Bronchial epithelial cell (primary cell): ENCODE results near the gene CACNA1D. TPM values are rescaled to one million over a fixed set of nuclear protein-coding genes. Genes with fewer than 3 reads are reported as not detected.
"Not testable (repeated sequence)": the region's sequence is repeated elsewhere in the genome, so short reads cannot be mapped to it uniquely, and the experiment has no call there.

Source experiments
- DNase-seq: peaks from one replicate; pipeline ENCODE4 v3.0.0-alpha.2; 2010; ENCODE audit warnings: low read depth
- FAIRE-seq: peaks from 2 replicates; lab custom pipeline; 2011; peaks lifted over from hg19 to GRCh38; lab: Jason Lieb, UNC
- H3K27me3 ChIP-seq: 2 replicates; pipeline ENCODE4 v1.5.1; 2011; ENCODE audit warnings: low read length; ENCODE audit not compliant: control insufficient read depth, insufficient read depth
- H3K36me3 ChIP-seq: 2 replicates; pipeline ENCODE4 v1.5.1; 2011; ENCODE audit warnings: low read length; ENCODE audit not compliant: control insufficient read depth, insufficient read depth
- H3K4me3 ChIP-seq: 2 replicates; pipeline ENCODE4 v1.5.1; 2011; ENCODE audit warnings: mild to moderate bottlenecking, low read depth, low read length, control low read depth
- total RNA-seq: library from RNA; depleted of rRNA; stranded (reverse); fragments of >200 nt; gene quantifications from 2 replicates; pipeline ENCODE4 v1.2.1, GENCODE V29; 2014
- TF ChIP-seq, protein P1 (sequence below): IDR thresholded peaks from 2 replicates; pipeline ENCODE4 v1.5.1; 2011; ENCODE audit warnings: mild to moderate bottlenecking, moderate library complexity, low read length, control low read depth, inconsistent platforms; ENCODE audit not compliant: insufficient read depth, severe bottlenecking

Gene CACNA1D
- total RNA-seq, 1 donor from 2014 or later, result 0.26 TPM

DNA sequence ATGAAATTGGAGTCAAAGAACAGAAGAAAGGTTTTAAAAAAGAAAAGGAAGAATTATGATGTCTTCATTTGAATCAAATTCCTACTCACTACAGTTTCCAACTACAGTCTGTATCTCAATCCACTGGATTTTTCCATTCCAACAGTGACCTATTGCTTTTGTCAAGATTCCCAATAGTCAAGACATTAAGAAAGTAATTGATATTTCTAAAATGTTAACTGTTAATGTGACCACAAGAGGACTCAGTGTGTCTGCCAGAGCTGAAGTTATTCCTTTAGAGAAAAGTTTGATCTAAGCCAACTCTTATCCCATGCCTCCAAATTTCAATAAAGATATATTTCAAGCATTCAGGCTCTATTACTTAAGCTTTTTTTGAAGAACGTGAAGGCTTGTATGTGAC is 163.2 kb downstream of the CACNA1D start:
- Histone ChIP-seq H3K27me3 (no peaks in the 10 kb centered on the region), H3K4me3 (no peak overlapping the region), H3K36me3 (no peaks in the 10 kb centered on the region)
- DNase-seq, result no peak
- FAIRE-seq, result no peak
- TF ChIP-seq, protein P1, sequence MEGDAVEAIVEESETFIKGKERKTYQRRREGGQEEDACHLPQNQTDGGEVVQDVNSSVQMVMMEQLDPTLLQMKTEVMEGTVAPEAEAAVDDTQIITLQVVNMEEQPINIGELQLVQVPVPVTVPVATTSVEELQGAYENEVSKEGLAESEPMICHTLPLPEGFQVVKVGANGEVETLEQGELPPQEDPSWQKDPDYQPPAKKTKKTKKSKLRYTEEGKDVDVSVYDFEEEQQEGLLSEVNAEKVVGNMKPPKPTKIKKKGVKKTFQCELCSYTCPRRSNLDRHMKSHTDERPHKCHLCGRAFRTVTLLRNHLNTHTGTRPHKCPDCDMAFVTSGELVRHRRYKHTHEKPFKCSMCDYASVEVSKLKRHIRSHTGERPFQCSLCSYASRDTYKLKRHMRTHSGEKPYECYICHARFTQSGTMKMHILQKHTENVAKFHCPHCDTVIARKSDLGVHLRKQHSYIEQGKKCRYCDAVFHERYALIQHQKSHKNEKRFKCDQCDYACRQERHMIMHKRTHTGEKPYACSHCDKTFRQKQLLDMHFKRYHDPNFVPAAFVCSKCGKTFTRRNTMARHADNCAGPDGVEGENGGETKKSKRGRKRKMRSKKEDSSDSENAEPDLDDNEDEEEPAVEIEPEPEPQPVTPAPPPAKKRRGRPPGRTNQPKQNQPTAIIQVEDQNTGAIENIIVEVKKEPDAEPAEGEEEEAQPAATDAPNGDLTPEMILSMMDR, result no peak

DNA sequence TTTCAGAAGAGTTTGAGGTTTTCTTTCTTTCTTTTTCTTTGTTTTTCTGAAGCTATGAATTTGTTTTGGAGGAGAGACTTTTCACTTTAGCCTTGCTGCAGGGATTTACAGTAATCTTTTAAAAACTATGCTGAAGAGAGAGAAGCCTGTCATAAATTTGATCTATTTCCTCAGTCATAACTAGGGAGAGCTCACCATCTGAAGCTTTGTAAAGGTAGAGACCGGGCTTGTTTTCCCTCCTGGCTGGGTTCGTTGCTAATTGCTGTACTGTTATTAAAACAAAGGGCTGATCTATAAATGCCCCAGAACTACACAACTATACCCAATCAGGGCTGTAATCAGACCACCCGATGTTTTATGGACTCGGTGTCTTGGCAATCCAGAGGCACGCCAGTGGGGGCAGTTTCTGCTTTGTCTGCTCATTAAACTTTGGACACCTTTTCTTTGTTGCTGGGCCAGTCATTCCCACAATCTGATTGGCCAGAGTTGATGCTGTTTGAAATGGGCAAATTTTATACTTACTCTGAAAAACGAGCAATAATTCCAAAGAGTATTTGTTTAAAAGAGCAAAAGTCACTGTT is 164.3 kb downstream of the CACNA1D start:
- DNase-seq, result no peak
- FAIRE-seq, result no peak
- TF ChIP-seq, protein P1, result no peak
- no peak overlapping the region for H3K4me3 ChIP-seq
- no peaks in the 10 kb centered on the region for H3K36me3 ChIP-seq
- H3K27me3 ChIP-seq, result no peaks in the 10 kb centered on the region

DNA sequence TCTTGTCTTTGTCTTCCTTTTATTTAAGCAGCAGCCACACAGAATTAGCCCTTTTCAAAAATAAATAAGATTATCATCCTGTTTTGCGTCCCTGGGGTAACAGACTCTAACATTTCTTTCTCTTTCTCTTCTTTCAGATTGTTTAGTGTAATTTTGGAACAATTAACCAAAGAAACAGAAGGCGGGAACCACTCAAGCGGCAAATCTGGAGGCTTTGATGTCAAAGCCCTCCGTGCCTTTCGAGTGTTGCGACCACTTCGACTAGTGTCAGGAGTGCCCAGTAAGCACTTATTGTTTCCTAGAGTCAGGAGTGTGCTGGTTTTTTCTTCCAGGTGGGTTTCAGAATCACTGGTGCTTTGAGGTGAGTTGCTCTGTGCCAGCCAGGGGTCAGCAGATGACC is 165.6 kb downstream of the CACNA1D start:
- H3K4me3 ChIP-seq, result no peak overlapping the region
- H3K27me3 ChIP-seq, result no peaks in the 10 kb centered on the region
- H3K36me3 ChIP-seq, result no peaks in the 10 kb centered on the region
- TF ChIP-seq, protein P1, result no peak
- DNase-seq, result no peak
- no peak for FAIRE-seq

DNA sequence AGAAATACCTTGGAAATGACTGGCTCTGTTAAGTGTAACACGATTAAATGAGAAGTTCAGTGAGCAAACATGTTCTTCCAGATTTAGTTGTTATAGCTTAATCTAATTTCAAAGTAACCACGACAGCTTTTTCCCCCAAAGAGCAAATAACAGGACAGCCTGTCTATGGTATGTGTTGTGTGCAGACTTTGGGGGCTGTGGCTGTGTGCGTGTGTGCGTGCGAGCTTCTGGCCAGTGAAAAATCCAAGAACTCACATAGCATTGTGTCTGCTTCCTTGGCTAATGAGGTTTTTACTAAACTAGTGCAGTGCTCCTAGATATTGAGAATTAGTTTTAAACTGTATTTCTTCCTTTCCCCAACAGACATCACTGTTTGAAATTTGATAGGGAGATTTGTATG is 167.1 kb downstream of the CACNA1D start:
- H3K4me3 ChIP-seq, result no peak overlapping the region
- TF ChIP-seq, protein P1, result no peak

DNA sequence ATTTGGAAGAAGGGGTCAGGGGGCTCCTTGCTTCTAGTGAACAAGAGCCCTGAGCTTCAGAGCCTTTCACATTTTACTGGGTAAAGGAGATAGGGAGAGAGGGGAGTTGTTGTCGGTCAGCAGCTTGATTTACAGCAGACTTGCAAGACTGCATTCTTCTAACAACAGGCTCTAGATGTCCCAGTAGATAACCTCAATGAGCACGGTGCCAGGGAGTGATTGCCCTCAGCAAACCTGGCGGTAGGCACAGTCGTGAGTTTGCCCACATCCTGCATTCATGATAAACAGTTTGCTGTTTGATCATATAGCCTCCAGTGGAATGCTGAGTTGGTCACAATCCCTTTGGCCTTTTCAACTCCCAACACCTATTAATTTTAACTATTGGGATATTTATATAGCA is 170.4 kb downstream of the CACNA1D start:
- not testable (repeated sequence) for FAIRE-seq, H3K36me3 ChIP-seq, H3K27me3 ChIP-seq, H3K4me3 ChIP-seq, DNase-seq

More for the DNA sequence above, 167.1 kb downstream of the CACNA1D start:
- DNase-seq (no peak), FAIRE-seq (no peak)
- H3K27me3 ChIP-seq, result no peaks in the 10 kb centered on the region
- no peaks in the 10 kb centered on the region for H3K36me3 ChIP-seq

DNA sequence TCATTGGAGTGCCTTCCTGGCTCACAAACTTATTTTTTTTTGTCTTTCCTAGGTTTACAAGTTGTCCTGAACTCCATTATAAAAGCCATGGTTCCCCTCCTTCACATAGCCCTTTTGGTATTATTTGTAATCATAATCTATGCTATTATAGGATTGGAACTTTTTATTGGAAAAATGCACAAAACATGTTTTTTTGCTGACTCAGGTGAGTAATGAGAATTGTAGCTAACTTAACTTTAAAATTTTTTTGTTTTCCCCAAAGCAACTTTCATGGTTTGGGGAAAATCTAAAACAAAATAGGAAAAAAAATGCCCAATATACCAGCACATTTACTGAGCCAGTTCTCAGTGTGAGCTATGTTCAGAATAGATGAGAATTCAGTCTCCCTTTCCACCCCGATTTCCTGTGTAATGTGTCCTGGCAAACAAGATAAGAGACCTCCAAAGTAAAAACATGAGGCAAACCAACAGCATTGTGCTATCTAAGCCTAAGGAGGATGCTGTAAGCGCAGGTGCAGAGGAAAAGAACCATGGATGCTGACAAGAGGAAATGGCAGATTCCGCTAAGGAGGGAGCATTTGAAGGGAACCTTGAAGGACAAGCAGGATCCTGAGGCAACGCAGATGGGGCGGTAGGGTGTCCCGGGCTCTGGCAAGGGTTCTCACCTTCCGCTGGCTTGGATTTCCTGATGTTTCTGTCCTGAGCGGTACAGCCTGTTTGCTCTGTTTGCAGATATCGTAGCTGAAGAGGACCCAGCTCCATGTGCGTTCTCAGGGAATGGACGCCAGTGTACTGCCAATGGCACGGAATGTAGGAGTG is 171.4 kb downstream of the CACNA1D start:
- no peaks in the 10 kb centered on the region for H3K27me3 ChIP-seq
- TF ChIP-seq, protein P1, result no peak
- H3K36me3 ChIP-seq, result no peaks in the 10 kb centered on the region
- H3K4me3 ChIP-seq, result no peak overlapping the region
- FAIRE-seq (peak; percentile 52), DNase-seq (no peak)
